AG10803 (cell line): ENCODE measurements around the gene IGDCC3.

Experiments used
- DNase-seq: peaks from one replicate; pipeline ENCODE4 v3.0.0; 2010; ENCODE audit warnings: low read depth
- H3K4me3 ChIP-seq: 2 replicates; pipeline ENCODE4 v1.5.1; 2011; ENCODE audit warnings: mild to moderate bottlenecking, low read length, control low read depth
- TF ChIP-seq, protein P1 (sequence below): conservative IDR thresholded peaks from 2 replicates; pipeline ENCODE4 v1.5.1; 2011; ENCODE audit warnings: mild to moderate bottlenecking, low read length, control low read depth, inconsistent platforms

IGDCC3 gene

DNA sequence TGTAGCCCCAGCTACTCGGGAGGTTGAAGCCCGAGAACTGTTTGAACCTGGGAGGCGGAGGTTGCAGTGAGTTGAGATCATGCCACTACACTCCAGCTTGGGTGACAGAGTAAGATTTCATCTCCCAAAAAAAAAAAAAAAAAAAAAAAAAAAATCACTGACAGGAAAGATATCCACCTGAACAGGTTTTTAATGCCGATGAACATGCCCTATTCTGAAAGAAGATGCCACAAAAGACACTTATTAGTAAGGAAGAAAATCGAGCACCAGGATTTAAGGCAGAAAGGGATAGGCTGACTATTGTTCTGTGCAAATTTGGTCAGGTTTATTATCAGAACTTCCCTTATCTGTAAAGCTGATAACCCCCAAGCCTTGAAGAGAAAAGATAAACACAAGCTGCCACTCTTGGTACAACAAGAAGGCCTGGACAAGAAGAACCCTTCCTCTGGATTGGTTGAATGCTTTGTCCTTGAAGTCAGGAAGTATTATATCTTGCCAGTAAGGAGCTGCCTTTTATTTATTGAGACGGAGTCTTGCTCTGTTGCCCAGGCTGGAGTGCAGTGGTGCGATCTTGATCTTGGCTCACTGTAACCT is 88.4 kb downstream of the IGDCC3 start:
- DNase-seq, result no peak
- H3K4me3 ChIP-seq, result no peak overlapping the region
- TF ChIP-seq, protein P1, sequence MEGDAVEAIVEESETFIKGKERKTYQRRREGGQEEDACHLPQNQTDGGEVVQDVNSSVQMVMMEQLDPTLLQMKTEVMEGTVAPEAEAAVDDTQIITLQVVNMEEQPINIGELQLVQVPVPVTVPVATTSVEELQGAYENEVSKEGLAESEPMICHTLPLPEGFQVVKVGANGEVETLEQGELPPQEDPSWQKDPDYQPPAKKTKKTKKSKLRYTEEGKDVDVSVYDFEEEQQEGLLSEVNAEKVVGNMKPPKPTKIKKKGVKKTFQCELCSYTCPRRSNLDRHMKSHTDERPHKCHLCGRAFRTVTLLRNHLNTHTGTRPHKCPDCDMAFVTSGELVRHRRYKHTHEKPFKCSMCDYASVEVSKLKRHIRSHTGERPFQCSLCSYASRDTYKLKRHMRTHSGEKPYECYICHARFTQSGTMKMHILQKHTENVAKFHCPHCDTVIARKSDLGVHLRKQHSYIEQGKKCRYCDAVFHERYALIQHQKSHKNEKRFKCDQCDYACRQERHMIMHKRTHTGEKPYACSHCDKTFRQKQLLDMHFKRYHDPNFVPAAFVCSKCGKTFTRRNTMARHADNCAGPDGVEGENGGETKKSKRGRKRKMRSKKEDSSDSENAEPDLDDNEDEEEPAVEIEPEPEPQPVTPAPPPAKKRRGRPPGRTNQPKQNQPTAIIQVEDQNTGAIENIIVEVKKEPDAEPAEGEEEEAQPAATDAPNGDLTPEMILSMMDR, result no peak

DNA sequence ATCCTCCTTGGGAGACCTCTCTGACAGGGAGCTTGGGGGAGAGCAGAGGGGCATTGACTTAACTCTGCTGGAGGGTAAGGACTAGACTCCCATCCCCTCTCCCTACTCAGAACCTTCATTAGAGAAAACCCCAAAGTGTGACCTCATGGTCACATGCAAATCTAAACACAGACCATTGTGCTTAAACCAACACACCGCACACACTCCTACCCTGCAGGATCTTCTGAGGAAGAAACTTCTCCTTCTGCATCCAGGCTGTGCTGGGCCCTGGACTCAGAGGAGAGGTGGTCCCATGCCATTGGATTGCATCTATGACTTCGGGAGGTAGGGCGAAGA is 90.3 kb downstream of the IGDCC3 start:
- H3K4me3 ChIP-seq, result no peak overlapping the region
- TF ChIP-seq, protein P1, result no peak
- DNase-seq, result no peak

DNA sequence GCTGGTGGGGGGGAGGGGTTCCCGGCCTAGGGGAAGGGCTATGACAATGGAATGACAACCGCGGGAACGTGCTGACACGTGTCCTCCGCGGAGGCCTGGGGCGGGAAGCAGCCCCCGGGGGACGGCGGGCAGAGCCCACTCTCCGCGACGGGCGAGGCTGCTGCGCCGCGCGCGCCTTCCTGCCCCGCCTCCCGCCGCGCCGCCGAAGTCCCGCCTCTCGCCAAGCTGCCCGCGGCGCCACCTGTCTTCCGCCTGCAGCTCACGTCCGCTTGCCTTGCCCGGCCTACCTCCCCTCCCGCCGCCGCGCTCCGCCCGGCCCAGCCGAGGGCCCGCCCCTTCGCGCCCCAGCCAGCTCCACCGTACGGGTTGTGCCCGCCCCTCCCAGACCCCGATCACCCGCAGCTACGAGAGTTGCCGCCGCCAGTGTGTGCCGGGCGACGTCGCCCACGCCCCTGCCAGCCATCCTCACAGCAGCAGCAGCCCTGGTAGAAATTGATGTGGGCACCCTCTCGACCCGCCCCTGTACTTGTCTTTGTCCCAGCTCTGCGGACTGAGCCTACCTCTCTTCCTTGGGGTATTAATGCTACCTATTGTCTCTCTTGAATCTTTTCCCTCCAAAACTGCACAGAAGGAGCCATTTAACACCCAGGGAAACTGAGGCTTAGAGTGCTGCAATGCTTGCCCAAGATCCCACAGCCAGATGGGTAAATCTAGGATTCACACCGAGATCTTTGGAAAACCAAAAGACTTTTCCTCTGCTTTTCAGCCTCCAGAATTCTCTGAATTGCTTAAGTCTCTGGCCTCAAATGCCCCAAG is 90.9 kb downstream of the IGDCC3 start, which contains the start of gene PARP16:
TSS of gene PARP16 (minus strand) at position 180 of the 816 bp plus-strand sequence. CDS start 457 bp downstream, outside the sequence.
- H3K4me3 ChIP-seq, result peak within 1 kb of the TSS; percentile 67
- peak; percentile 73 for DNase-seq
- TF ChIP-seq, protein P1, result peak; percentile 25

DNA sequence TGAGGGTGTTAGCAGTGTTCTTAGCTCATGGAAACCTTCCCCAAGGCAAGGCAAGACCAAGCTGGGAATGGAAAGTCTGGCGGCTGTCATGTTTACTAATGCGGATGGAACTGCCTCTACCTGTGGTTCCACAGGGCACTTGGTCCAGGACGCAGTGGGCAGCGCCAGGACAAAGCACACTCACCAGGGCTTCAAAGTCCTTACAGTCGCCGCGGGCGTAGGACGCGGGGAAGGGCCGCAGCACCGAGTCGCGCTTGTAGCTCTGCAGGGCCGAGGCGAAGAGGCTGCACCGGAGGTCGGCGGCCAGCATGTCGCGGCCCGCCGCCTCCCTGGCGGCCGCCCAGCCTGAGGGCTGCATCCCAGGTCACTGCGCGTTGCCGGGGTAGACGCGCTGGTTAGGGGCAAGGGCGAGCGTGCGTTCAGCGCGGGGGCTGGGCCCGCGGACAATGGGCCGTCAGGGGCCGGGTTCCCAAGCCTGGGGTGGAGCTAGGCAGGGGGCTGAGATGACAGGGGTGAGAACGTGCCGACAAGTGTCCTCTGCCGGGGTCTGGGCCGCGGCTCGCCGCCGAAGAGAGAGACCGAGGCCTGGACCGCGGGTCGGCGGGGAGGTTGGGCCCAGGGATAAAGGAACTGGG is 91.6 kb downstream of the IGDCC3 start:
- TF ChIP-seq, protein P1, result no peak
- peak overlapping the region; percentile 67 for H3K4me3 ChIP-seq
- no peak for DNase-seq

DNA sequence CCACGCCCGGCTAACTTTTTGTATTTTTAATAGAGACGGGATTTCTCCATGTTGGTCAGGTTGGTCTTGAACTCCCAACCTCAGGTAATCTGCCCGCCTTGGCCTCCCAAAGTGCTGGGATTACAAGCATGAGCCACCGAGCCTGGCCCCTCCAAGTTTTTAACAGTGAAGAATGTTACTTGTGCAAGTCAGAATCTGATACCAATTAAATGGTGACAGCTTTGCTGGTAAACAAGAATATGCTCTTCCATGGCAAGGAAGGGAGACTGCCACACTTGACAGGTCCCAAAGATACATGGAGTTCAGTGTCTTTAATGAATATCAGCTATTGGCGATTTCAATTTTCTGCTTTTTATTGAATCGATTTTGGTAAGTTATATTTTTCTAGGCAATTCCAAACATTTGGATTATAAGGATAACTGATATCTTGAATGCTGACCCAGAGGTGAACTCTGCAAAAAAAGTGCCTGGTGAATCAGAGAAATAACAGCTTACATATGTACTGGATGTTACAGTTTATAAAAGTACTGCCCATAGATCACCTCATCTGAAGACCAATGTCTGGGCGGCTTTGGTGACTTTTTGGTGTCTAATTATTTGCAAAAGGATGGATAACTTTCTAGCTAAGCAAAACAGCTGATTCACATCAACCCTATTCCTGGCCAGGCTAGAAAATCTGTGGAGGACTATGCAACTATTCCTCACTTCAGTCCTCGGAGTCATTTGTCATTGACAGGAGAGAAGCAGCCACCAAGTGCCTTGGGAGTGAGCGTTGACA is 92.3 kb downstream of the IGDCC3 start:
- H3K4me3 ChIP-seq, result peak overlapping the region; percentile 67
- TF ChIP-seq, protein P1, result no peak
- DNase-seq, result peak; percentile 47

DNA sequence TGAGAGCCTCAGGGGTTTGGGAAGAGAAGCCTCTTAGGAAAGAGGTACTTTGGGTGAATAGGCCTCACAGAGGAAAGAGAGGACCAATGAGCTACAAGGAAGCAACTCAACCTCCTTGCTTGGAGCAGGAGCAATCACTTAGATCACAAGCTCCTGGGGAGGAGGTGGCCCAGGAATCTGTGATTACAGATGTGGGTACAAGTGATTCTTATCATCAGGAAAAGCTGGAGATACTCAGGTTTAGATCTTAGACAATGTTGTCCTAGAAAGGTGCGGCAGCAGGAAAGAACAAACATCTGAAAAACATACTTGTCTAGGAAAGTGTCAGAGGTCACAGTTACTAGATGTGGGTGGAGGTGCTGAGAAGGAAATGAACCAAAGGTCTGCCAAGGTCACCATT is 99.3 kb downstream of the IGDCC3 start:
- DNase-seq, result no peak
- TF ChIP-seq, protein P1, result no peak
- no peak overlapping the region for H3K4me3 ChIP-seq
